GM12872 (cell line): ENCODE results near the gene C22orf31.

Source experiments
- TF ChIP-seq, protein P1 (sequence below): IDR thresholded peaks from 3 replicates; pipeline ENCODE4 v1.5.1; 2011; ENCODE audit warnings: low read depth, mild to moderate bottlenecking, low read length, moderate library complexity; ENCODE audit not compliant: insufficient read depth

Gene C22orf31

GRCh38 chr22:29089507-29089906 is 27.9 kb upstream of the C22orf31 start:
- TF ChIP-seq, protein P1, sequence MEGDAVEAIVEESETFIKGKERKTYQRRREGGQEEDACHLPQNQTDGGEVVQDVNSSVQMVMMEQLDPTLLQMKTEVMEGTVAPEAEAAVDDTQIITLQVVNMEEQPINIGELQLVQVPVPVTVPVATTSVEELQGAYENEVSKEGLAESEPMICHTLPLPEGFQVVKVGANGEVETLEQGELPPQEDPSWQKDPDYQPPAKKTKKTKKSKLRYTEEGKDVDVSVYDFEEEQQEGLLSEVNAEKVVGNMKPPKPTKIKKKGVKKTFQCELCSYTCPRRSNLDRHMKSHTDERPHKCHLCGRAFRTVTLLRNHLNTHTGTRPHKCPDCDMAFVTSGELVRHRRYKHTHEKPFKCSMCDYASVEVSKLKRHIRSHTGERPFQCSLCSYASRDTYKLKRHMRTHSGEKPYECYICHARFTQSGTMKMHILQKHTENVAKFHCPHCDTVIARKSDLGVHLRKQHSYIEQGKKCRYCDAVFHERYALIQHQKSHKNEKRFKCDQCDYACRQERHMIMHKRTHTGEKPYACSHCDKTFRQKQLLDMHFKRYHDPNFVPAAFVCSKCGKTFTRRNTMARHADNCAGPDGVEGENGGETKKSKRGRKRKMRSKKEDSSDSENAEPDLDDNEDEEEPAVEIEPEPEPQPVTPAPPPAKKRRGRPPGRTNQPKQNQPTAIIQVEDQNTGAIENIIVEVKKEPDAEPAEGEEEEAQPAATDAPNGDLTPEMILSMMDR, result no peak

GRCh38 chr22:29088809-29089208 is 27.2 kb upstream of the C22orf31 start:
- TF ChIP-seq, protein P1, result no peak

GRCh38 chr22:29087012-29087411 is 25.4 kb upstream of the C22orf31 start:
- TF ChIP-seq, protein P1, result no peak

DNA sequence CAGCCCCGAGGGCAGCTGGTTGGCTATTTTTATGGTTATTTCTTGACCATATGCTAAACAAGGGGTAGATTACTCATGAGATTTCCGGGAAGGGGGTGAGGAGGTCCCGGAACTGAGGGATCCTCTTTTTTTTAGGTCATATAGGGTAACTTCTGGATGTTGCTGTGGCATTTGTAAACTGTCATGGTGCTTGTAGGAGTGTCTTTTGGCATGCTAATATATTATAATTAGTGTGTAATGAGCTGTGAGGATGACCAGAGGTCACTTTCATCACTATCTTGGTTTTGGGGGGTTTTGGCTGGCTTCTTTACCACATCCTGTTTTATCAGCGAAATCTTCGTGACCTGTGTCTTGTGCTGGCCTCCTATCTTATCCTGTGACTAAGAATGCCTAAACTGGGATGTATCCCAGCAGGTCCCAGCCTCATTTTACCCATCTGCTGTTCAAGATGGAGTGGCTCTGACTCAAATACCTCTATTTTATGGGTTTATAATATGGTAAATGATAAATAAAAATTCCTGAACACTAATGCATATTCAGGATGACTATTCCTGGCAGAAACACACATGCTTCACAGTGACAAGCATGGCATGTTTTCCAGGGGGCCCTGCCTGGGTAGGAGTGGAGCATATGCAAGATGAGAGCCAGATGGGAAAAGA is 22.4 kb upstream of the C22orf31 start:
- TF ChIP-seq, protein P1, result no peak

GRCh38 chr22:29082826-29083545 is 21.4 kb upstream of the C22orf31 start:
- TF ChIP-seq, protein P1, result no peak

- TF ChIP-seq, protein P1, result no peak
These were observed 20.0 kb upstream of the C22orf31 start for GRCh38 chr22:29081517-29082236.
